Activated CD8-positive, alpha-beta memory T cell treated with anti-CD3 and anti-CD28 coated beads, Interleukin-2, amount 10 ng/mL, durations not matched to agents 7 days and 5 days (primary cell): ENCODE results near the gene SLC22A25. TPM values are rescaled to one million over a fixed set of nuclear protein-coding genes. Genes with fewer than 3 reads are reported as not detected.
"Not testable (repeated sequence)": the region's sequence is repeated elsewhere in the genome, so short reads cannot be mapped to it uniquely, and the experiment has no call there.

ENCODE experiments used
- ATAC-seq: fragments of 150-1000 bp; cut with Tn5 transposase; one replicate; pipeline ENCODE4 v1.10.0; 2021; ENCODE audit warnings: moderate library complexity
- CTCF ChIA-PET: fragments of 350-600 bp; sonication (Branson Sonifier 250); formaldehyde crosslinking; loops from one replicate; lab custom pipeline; 2021; ENCODE audit warnings: antibody characterized with exemption; lab: Charles Lee
- DNase-seq: peaks from one replicate; pipeline ENCODE4 v3.0.0-alpha.2; 2020
- H3K27ac Mint-ChIP-seq: one replicate; pipeline ENCODE4 v1.8.0; 2021; ENCODE audit warnings: mild to moderate bottlenecking, mixed read lengths
- H3K27me3 Mint-ChIP-seq: one replicate; pipeline ENCODE4 v1.8.0; 2021; ENCODE audit warnings: mixed read lengths
- H3K36me3 Mint-ChIP-seq: one replicate; pipeline ENCODE4 v1.8.0; 2021; ENCODE audit warnings: mild to moderate bottlenecking, mixed read lengths
- H3K4me1 Mint-ChIP-seq: one replicate; pipeline ENCODE4 v1.8.0; 2021; ENCODE audit warnings: mixed read lengths
- H3K4me3 Mint-ChIP-seq: one replicate; pipeline ENCODE4 v1.8.0; 2021; ENCODE audit warnings: mild to moderate bottlenecking, moderate library complexity, mixed read lengths
- H3K9me3 Mint-ChIP-seq: one replicate; pipeline ENCODE4 v1.8.0; 2022; ENCODE audit warnings: low read depth, mixed read lengths
- total RNA-seq, 2 experiments: library from RNA; stranded (reverse); gene quantifications; one replicate each; pipeline ENCODE4 v1.2.3, GENCODE V29; 2021

The SLC22A25 gene
- not detected for total RNA-seq

- ATAC-seq = no peak
- no peak within 1 kb of the TSS for H3K4me3 Mint-ChIP-seq
- CTCF ChIA-PET = no interaction called here
- DNase-seq = no peak
- H3K9me3 Mint-ChIP-seq = no peaks in the 10 kb centered on the region
- H3K27me3 Mint-ChIP-seq = peaks cover 33% of the 10 kb centered on the region
- H3K4me1 Mint-ChIP-seq = no peaks in the 10 kb centered on the region
- H3K27ac Mint-ChIP-seq = no peak within 1 kb of the TSS
- no peaks in the 10 kb centered on the region for H3K36me3 Mint-ChIP-seq
These were observed at the start of gene SLC22A25 for GRCh38 chr11:63243533-63243932. TSS of gene SLC22A25 (minus strand) at chr11:63243599. CDS start at chr11:63229652, 13,947 bp downstream.

GRCh38 chr11:63290285-63290684 is 46.9 kb upstream of the SLC22A25 start:
- Mint-ChIP-seq H3K4me3 (no peak overlapping the region), H3K27me3 (peaks cover 10% of the 10 kb centered on the region), H3K27ac (no peak overlapping the region), H3K36me3 (no peaks in the 10 kb centered on the region), H3K4me1 (no peaks in the 10 kb centered on the region), H3K9me3 (no peaks in the 10 kb centered on the region)
- DNase-seq (no peak), ATAC-seq (no peak)
- CTCF ChIA-PET = no interaction called here

- H3K4me3 Mint-ChIP-seq = no peak overlapping the region
- H3K9me3 Mint-ChIP-seq = no peaks in the 10 kb centered on the region
- CTCF ChIA-PET = no interaction called here
- H3K4me1 Mint-ChIP-seq = no peaks in the 10 kb centered on the region
- no peaks in the 10 kb centered on the region for H3K36me3 Mint-ChIP-seq
- DNase-seq (no peak), ATAC-seq (no peak)
- peaks cover 16% of the 10 kb centered on the region for H3K27me3 Mint-ChIP-seq
- no peak overlapping the region for H3K27ac Mint-ChIP-seq
These were observed 46.3 kb upstream of the SLC22A25 start for GRCh38 chr11:63289658-63290057.

- CTCF ChIA-PET = no interaction called here
- DNase-seq = no peak
These were observed 39.2 kb upstream of the SLC22A25 start for GRCh38 chr11:63282579-63282978.

GRCh38 chr11:63280920-63281319 is 37.5 kb upstream of the SLC22A25 start:
- Mint-ChIP-seq H3K27ac (no peak overlapping the region), H3K4me3 (no peak overlapping the region), H3K27me3 (peaks cover 39% of the 10 kb centered on the region), H3K4me1 (no peaks in the 10 kb centered on the region), H3K36me3 (no peaks in the 10 kb centered on the region), H3K9me3 (no peaks in the 10 kb centered on the region)
- CTCF ChIA-PET = no interaction called here
- DNase-seq = no peak
- ATAC-seq = no peak

More at GRCh38 chr11:63282579-63282978, 39.2 kb upstream of the SLC22A25 start:
- H3K36me3 Mint-ChIP-seq = no peaks in the 10 kb centered on the region
- no peak for ATAC-seq
- no peak overlapping the region for H3K4me3 Mint-ChIP-seq
- H3K9me3 Mint-ChIP-seq = no peaks in the 10 kb centered on the region
- H3K4me1 Mint-ChIP-seq = no peaks in the 10 kb centered on the region
- peaks cover 34% of the 10 kb centered on the region for H3K27me3 Mint-ChIP-seq
- no peak overlapping the region for H3K27ac Mint-ChIP-seq

GRCh38 chr11:63277345-63277943 is 34.0 kb upstream of the SLC22A25 start:
- no peaks in the 10 kb centered on the region for H3K9me3 Mint-ChIP-seq
- H3K27ac Mint-ChIP-seq = no peak overlapping the region
- no peak for DNase-seq
- H3K4me1 Mint-ChIP-seq = no peaks in the 10 kb centered on the region
- peaks cover 36% of the 10 kb centered on the region for H3K27me3 Mint-ChIP-seq
- no peak overlapping the region for H3K4me3 Mint-ChIP-seq
- no peak for ATAC-seq
- H3K36me3 Mint-ChIP-seq = no peaks in the 10 kb centered on the region
- CTCF ChIA-PET = no interaction called here

- H3K27ac Mint-ChIP-seq = no peak overlapping the region
- peaks cover 28% of the 10 kb centered on the region for H3K27me3 Mint-ChIP-seq
- H3K4me1 Mint-ChIP-seq = no peaks in the 10 kb centered on the region
- H3K9me3 Mint-ChIP-seq = no peaks in the 10 kb centered on the region
- DNase-seq = no peak
- no peaks in the 10 kb centered on the region for H3K36me3 Mint-ChIP-seq
- ATAC-seq = no peak
- CTCF ChIA-PET = no interaction called here
- H3K4me3 Mint-ChIP-seq = no peak overlapping the region
These were observed 31.4 kb upstream of the SLC22A25 start for GRCh38 chr11:63274776-63275175.

- no peak for ATAC-seq
- Mint-ChIP-seq H3K9me3 (no peaks in the 10 kb centered on the region), H3K4me3 (no peak overlapping the region), H3K36me3 (no peaks in the 10 kb centered on the region), H3K27me3 (peaks cover 26% of the 10 kb centered on the region), H3K27ac (no peak overlapping the region), H3K4me1 (no peaks in the 10 kb centered on the region)
- CTCF ChIA-PET = no interaction called here
- no peak for DNase-seq
These were observed 30.3 kb upstream of the SLC22A25 start for GRCh38 chr11:63273685-63274084.

GRCh38 chr11:63262547-63262946 is 19.1 kb upstream of the SLC22A25 start:
- no peak for DNase-seq
- H3K9me3 Mint-ChIP-seq = no peaks in the 10 kb centered on the region
- ATAC-seq = no peak
- no peaks in the 10 kb centered on the region for H3K4me1 Mint-ChIP-seq
- no peak overlapping the region for H3K27ac Mint-ChIP-seq
- H3K4me3 Mint-ChIP-seq = no peak overlapping the region
- CTCF ChIA-PET = no interaction called here
- peaks cover 32% of the 10 kb centered on the region for H3K27me3 Mint-ChIP-seq
- no peaks in the 10 kb centered on the region for H3K36me3 Mint-ChIP-seq

GRCh38 chr11:63251312-63251711 is 7.9 kb upstream of the SLC22A25 start:
- no peaks in the 10 kb centered on the region for H3K36me3 Mint-ChIP-seq

GRCh38 chr11:63250162-63251050 is 7.0 kb upstream of the SLC22A25 start:
- Mint-ChIP-seq H3K27me3 (peaks cover 36% of the 10 kb centered on the region), H3K4me1 (no peaks in the 10 kb centered on the region), H3K4me3 (no peak overlapping the region), H3K27ac (no peak overlapping the region), H3K36me3 (no peaks in the 10 kb centered on the region), H3K9me3 (no peaks in the 10 kb centered on the region)
- ATAC-seq (no peak), DNase-seq (no peak)
- CTCF ChIA-PET = no interaction called here

More at GRCh38 chr11:63251312-63251711, 7.9 kb upstream of the SLC22A25 start:
- Mint-ChIP-seq H3K9me3 (no peaks in the 10 kb centered on the region), H3K4me3 (no peak overlapping the region), H3K27me3 (peaks cover 33% of the 10 kb centered on the region), H3K4me1 (no peaks in the 10 kb centered on the region), H3K27ac (no peak overlapping the region)
- ATAC-seq (no peak), DNase-seq (no peak)
- CTCF ChIA-PET = no interaction called here

GRCh38 chr11:63248966-63249365 is 5.6 kb upstream of the SLC22A25 start:
- peaks cover 36% of the 10 kb centered on the region for H3K27me3 Mint-ChIP-seq
- ATAC-seq (no peak), DNase-seq (no peak)
- H3K9me3 Mint-ChIP-seq = no peaks in the 10 kb centered on the region
- H3K36me3 Mint-ChIP-seq = no peaks in the 10 kb centered on the region
- H3K27ac Mint-ChIP-seq = no peak overlapping the region
- no peak overlapping the region for H3K4me3 Mint-ChIP-seq
- no peaks in the 10 kb centered on the region for H3K4me1 Mint-ChIP-seq
- CTCF ChIA-PET = no interaction called here

GRCh38 chr11:63247237-63248002 is 4.0 kb upstream of the SLC22A25 start:
- peaks cover 30% of the 10 kb centered on the region for H3K27me3 Mint-ChIP-seq
- H3K27ac Mint-ChIP-seq, ATAC-seq, DNase-seq, CTCF ChIA-PET, H3K4me3 Mint-ChIP-seq, H3K9me3 Mint-ChIP-seq, H3K4me1 Mint-ChIP-seq, H3K36me3 Mint-ChIP-seq: not testable (repeated sequence)
